GM19455 (cell line): ENCODE results near the gene ADGRV1.
A peak's percentile ranks its signal among the peaks of the same experiment; 100 is the strongest.

Source experiments
- ATAC-seq: cut with Tn5 transposase; IDR thresholded peaks from one replicate; pipeline ENCODE4 v1.9.1; 2021; ENCODE audit not compliant: unreplicated experiment

The ADGRV1 gene

DNA sequence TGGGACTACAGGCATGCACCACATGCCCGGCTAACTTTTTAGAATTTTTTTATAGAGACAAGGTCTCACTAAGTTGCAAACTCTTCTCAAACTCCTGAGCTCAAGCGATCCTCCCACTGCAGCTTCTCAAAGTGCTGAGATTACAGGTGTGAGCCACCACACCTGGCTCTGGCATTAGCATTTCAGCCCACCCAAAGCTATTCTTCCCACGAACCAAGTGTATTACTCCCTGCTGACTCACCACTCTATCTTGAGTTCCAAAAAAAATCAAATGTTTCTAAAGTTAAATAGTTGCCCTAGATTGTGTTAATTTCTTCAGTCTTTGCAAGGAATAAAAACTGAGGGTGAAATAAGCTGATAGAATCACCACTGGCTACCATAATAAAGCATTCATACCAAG, 619.0 kb downstream of the ADGRV1 start:
- ATAC-seq: no peak

DNA sequence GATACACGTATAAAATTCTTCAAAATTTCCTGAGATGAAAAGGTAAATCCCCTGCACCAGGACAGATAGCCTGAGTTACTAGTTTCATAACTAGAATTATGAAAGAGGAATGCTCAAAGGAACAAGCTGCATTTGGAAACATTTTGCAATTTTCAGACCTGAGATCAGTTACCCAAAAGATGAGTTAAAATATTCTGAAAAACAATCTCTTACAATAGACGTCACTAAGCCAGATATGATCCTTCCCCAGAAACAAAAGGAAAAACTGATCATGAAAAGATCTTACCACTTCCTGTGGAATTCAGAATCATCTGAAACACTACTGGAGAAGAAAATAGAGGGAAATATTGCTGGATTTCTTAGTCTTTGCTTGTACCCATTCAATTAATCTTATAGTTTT, 619.9 kb downstream of the ADGRV1 start:
- ATAC-seq: no peak

DNA sequence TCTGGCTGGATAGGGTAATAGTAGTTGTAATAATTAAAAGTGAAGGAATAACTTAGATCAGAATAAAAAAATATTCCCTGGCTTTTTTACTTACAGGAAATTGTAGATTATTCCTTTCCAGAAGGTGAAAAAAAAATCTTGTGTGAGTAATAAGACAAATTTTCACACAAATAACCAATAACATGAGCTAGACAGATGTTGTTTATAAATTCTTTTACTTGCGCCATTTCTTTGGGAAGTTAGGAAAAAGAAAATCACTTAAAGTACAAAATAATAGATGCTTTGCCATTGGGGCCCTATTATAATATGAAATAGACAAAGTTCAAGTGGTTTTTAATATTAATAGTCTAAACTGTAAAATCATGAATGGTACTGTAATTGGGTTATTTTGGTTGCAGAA, 620.4 kb downstream of the ADGRV1 start:
- ATAC-seq: no peak

DNA sequence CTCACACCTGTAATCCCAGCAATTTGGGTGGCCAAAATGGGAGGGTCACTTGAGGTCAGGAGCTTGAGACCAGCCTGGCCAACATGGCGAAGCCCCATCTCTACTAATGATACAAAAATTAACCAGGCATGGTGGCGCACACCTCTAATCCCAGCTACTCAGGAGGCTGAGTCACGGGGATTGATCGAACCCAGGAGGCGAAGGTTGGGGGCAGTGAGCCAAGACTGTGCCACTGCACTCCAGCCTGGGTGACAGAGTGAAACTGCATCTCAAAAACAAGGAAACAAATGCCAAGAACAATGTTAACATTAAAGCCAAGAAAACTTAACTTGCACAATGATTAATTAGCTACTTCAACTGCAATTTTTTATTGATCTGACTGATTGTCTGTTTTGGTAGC, 621.9 kb downstream of the ADGRV1 start:
- ATAC-seq: no peak

DNA sequence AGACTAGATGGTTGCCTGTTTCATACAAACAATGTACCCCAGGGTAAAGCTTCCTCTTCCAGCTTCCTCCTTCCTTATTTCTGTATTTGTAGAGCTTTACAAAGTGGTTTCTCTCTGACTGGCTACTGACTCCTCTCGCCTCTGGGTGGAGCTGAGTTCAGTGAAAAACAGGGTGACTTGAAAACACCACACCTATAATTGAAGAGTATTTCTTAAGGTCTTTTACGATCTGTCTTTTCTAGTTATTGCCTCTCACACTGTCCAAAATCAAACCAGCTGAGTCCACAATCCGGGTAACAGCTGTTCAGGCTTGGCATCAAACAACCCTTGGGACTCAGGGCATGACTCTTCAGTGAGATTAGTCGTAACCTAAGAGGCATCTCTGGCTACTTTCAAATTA, 624.2 kb downstream of the ADGRV1 start:
- ATAC-seq: peak; percentile 62

DNA sequence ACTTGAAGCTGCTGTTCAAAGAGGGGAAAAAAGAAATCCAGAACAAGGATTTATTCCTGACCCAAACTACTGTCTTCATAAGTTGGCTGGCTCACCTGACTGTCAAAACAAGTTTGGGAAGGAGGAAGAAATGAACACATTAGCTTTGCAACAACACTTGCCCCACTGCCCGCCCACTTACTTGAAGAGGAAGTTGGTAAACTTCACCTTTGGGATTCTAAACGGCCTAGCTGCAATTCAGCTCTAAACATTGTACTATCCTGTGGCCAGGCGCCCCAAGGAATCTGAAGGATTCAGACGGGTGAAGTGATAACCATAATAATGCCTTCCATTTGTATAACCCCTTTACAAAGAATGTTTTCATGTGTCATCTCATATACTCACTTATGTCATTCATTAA, 625.1 kb downstream of the ADGRV1 start:
- ATAC-seq: no peak

DNA sequence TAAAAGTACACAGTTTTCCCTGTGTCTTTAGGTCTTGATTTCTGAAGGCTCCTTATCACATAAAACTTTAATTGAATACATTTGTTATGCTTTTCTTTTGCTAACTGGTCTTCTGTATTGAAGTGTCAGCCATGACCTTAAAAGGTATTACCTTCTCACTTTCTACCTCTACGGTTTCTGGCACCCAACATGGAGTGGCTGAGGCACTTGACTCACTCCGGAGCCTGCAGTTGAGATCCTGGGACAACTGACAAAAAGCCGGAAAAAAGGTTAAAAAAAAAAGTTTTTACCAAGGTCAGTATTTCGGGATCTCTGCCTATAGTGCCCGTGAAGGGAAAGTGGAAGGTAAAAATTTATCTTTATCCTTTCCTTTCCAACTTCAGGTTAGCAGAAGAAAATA, 627.5 kb downstream of the ADGRV1 start:
- ATAC-seq: no peak

DNA sequence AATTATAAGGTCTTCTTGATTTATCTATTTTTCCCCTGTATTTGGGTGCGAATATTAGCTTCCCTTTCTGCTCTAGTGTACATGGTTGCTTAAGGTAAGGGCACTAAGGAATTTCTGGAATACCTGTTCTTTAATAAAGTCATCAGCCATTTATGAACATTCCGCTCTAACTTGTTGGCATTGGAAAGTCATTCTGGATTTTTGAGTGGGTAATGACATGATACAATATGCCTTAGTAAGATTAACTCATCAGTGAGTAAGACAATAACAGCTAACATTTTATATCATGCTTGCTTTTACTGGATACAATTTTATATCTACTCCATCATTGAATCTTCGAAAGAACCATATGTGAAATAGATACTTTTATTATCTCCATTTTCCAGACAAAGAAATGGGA, 628.4 kb downstream of the ADGRV1 start:
- no peak for ATAC-seq

DNA sequence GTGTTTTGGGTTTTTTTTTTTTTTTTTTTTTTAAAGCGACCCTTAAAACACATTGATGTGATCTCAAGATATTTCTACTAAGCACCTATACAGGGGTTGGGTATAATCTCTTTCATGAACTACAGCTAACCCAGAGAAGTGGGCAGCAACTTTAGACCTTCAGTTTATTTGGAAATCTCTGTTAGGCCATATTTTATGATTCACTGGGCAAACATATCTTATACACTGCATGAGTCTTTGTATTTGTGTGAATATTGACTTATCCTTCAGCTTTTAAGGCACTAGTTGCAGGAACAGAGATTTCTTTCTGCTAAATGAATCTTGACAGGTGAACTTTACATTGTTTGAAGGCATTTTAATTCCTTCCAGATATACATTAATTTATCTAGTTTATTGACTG, 630.2 kb downstream of the ADGRV1 start:
- ATAC-seq: no peak

DNA sequence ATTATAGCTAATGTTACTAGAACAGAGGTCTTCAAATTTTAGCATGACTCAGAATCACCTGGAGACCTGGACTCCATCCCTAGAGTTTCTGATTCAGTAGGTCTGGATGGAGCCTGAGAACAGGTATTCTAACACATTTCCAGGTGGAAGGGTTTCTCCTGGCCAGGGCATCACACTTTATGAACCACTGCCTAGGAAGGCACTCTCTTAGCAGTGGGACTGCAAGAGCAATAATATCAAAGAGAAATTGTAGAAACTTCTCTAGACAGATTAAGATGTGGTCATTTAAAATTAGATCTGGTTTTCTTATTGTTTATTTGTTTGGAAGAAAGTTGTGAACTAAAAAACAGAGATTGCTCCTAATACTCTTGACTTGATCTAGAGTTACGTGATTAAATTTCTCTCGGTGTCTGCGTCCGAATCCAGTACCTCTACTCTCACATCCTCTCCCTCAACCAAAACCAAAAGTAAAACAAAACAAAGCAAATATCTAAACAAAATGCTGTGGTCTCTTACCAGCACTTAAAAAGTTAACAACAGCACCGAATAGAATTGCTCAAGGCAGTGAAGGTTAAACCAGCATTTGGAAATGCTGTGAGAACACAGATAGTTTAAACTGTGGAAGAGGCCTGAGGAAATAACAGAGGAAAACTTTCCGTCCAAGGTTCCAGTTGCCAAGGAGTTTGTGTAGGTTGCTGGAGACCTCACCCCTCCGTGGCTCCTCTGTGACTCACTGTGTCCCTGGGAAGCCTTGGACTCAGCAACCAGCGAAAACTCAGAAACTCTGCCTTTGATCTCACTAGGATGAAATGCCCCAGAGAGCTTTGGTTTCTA, 631.1 kb downstream of the ADGRV1 start:
- peak; percentile 90 for ATAC-seq

DNA sequence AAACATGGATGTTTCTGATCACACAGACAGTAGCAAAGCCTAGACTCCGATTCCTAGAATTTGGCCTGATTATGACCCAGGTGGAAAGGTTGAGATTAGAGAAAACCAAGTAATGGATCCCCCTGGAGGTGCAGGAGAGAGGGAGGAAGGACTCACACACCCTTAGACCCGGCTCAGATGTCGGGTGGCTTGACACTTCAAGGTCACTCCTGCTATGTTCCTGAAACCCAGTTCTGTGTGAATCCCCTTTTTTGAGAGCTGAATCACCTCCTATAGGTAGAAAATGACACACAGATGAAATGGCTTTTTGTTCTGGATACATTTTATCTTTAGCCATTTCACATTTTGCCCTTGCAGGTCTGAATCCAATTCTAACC, 631.7 kb downstream of the ADGRV1 start:
- ATAC-seq: peak; percentile 7

DNA sequence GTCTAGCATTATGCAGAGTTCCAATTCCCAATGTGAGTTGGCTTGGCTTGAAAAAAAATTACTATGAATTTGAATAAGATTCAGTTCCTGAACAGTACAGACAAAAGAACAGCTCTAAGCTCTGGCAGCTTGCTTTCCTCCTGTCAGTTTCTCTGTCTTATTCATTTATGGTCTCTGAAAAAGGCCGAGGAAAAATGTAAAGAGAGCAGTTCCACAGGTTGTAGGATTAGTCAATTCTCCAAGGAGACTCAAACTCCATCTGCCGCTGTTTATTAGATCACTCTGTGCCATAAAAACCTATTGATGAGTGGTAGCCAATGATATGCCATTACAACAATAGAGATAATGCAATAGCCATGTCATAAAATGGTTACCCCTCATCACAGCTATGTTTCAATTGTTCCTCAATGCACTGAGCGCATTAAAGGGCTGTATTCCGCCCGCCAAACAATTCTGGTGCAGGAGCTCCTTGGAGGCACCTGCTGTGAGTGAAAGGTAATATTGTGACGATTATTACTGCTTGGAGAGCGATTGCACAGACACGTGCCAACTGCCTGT, 636.3 kb downstream of the ADGRV1 start:
- no peak for ATAC-seq

DNA sequence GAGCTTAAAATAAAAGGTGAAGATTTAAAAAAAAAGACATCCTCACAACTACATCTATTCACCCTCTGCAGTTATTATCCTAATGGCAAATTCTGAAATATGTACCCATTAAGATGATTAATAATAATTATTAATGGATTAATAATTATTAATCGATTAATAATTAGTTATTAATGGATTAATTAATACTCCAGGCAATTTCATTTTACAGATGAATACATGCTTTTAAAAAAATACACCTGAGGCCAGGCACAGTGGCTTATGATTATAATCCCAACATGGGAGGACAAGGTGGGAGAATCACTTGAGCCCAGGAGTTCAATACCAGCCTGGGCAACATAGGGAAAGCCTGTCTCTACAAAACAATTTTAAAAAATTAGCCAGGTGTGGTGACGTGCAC, 642.1 kb downstream of the ADGRV1 start:
- ATAC-seq: no peak

DNA sequence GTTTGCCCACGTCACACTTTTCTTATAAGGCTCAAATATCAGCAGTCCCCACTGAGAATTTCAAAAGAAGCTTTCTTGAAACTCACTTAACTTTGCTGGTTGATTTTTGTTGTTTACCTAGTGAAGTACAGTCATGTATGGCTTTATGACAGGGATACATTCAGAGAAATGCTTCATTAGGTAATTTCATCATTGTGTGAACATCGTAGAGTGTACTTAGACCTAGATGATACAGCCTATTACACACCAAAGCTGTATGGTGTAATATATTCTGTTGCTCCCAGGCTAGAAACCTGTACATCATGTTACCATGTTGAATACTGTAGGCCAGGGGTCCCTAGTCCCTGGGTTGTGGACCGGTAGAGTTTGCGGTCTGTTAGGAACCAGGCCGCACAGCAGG, 647.5 kb downstream of the ADGRV1 start:
- ATAC-seq: no peak

DNA sequence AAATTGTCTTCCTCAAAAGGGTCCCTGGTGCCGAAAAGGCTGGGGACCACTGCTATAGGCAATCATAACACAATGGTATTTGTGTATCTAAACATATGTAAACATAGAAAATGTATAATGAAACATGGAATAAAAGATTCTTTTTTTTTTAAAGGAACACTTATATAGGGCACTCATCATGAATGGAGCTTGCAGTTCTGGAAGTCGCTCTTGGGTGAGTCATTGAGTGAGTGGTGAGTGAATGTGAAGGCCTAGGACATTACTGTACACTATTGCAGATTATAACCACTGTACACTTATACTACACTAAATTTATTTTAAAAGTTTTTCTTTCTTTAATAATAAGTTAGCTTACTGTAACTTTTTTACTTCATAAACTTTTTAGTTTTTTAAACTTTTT, 648.1 kb downstream of the ADGRV1 start:
- ATAC-seq: no peak

DNA sequence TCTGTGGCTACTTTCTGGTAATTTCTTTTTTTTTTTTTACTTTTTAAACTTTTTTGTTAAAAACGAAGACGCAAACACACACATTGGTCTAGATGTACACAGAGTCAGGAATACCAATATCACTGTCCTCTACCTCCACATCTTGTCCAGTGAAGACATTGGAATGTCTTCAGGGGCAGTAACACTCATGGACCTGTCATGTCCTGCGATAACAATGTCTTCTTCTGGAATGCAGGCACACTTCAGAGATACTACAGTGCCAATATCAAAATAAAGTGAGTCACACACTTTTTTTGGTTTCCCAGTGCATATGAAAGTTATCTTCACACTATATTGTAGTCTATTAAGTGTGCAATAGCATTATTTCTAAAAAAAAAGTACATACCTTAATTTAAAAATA, 648.7 kb downstream of the ADGRV1 start:
- ATAC-seq: no peak

DNA sequence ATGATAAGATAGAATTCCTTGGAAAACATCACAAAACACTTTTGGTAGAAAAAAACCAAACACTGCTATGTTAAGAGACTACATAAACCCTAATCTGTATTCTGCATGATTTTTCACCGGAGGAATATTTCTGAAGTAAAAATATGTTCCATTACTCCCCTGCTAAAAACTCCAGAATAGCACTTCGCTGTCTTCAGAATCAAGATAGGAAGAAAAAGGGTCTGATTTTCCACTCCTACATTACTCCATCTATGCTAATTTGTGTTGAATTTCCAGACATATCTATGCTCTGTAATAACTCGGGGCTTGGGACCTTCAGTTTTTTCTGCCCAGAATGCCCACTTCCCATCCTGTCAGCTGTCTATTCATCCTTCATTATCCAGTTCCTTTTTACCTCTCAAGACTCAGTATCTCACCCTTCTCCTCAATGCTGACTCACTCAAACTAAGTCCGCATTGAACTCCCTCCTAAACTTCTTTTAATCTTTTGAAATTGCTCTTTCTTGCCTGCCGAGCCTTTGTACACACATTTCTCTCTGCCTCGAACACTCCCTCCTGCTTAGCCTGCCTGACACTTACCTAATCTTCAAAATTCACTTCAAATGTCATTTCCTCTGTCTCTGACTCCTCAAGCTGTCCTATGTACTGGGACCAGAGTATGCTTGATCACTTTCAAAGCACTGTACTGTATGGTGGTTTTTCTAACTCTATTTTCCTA, 653.6 kb downstream of the ADGRV1 start:
- ATAC-seq: no peak

DNA sequence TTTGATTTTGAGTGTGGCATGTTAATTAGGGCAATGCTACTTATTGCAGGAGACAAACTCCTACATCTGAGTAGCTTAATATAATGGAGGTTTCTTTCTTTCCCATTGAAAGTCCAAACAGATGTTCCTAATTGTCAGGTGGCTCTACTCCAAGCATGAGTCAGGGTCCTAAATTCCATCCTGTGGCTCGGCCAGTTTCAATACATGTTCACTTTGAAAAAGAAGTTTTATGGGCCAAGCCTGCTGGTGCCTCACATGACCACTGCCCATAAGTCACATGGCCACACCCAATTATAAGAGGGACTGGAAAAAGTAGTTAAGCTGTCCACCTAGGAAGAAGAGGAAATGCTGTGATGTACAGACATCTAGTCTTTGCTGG, 654.1 kb downstream of the ADGRV1 start:
- ATAC-seq: no peak
